Measurements from ENCODE around the gene KIF5A.

Gene KIF5A

DNA sequence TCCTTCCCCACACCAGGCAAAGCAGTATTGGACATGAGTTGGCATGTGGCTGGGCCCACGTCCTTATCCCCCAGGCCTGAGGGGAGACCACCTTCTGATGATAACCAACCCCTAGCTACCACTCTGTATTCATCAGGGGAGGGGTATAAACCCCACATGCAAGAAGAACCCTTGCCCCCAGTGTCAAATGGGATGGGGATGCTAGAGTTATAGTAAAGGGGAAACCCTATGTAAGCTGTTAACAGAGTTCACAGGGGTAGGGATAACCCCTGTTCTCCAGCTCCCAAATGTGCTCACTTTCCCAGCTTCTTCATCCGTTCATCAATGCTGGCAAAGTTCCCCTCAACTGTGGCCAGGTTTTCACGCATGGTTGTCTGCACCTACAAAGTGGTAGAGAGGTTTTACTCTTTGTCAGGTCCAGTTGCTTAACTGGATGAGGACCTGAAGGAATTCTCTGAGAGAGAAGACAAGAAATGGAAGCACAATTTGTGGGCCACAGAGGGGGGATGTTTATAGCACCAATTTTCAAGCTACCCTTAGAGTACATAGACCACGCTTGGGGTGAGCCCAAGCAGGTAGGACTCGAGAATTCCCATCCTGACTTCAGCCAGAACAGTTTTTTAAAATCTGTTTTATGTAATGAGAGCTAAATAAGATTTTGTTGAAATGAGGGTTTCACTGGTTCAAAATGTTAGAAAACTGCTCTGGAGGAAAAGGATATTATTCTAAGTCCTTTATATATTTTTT, 19.3 kb upstream of the KIF5A start:
- H3K4me3 ChIP-seq (ENCODE audit: control insufficient read depth, low read depth, low read length): no peak overlapping the region
- DNase-seq (ENCODE audit: low read depth): no peak
- TF ChIP-seq, protein P1, sequence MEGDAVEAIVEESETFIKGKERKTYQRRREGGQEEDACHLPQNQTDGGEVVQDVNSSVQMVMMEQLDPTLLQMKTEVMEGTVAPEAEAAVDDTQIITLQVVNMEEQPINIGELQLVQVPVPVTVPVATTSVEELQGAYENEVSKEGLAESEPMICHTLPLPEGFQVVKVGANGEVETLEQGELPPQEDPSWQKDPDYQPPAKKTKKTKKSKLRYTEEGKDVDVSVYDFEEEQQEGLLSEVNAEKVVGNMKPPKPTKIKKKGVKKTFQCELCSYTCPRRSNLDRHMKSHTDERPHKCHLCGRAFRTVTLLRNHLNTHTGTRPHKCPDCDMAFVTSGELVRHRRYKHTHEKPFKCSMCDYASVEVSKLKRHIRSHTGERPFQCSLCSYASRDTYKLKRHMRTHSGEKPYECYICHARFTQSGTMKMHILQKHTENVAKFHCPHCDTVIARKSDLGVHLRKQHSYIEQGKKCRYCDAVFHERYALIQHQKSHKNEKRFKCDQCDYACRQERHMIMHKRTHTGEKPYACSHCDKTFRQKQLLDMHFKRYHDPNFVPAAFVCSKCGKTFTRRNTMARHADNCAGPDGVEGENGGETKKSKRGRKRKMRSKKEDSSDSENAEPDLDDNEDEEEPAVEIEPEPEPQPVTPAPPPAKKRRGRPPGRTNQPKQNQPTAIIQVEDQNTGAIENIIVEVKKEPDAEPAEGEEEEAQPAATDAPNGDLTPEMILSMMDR (conservative IDR thresholded peaks at IDR 0.05; ENCODE audit: control insufficient read depth, insufficient read depth, low read depth, low read length): no peak

DNA sequence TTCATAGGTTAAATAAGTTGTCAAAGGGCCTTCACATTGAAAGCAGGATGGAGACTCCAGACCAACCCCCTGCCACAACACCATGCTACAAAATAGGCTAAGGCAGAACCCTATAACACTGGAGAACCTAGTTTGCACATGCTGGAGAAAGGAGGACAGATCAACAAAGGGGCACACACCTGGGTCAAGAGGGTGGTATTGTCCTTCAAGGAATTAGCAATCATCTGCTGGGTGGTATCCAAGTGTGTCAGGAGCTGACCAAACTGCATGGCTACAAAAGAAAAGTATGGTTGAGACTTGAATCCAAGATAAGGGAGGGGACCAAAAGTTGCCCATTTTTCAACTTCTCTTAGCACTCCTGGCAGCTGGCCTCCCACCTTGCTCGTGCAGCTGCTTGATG, 18.0 kb upstream of the KIF5A start:
- DNase-seq (ENCODE audit: low read depth): no peak
- TF ChIP-seq, protein P1 (conservative IDR thresholded peaks at IDR 0.05; ENCODE audit: control insufficient read depth, insufficient read depth, low read depth, low read length): no peak
- no peak overlapping the region for H3K4me3 ChIP-seq (ENCODE audit: control insufficient read depth, low read depth, low read length)

DNA sequence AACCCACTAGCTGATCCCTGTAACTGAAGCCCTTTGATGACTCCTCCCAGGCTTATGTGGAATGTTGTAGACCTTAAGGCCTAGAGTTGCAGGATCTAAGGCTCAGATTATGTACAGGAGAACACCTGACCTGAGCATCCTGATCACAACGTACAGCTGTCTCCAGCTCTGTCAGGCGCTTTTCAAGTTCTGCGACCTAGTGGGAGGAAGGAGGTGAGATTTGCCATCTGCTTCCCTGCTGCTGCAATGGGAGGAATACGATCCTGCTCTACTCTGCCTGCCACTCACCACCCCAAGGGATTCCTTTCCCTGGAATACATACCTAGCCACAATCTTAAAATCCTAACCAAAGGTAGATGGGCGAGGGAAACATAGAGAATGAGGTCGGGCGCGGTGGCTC, 16.7 kb upstream of the KIF5A start:
- TF ChIP-seq, protein P1 (conservative IDR thresholded peaks at IDR 0.05; ENCODE audit: control insufficient read depth, insufficient read depth, low read depth, low read length): no peak
- no peak for DNase-seq (ENCODE audit: low read depth)
- no peak overlapping the region for H3K4me3 ChIP-seq (ENCODE audit: control insufficient read depth, low read depth, low read length)

DNA sequence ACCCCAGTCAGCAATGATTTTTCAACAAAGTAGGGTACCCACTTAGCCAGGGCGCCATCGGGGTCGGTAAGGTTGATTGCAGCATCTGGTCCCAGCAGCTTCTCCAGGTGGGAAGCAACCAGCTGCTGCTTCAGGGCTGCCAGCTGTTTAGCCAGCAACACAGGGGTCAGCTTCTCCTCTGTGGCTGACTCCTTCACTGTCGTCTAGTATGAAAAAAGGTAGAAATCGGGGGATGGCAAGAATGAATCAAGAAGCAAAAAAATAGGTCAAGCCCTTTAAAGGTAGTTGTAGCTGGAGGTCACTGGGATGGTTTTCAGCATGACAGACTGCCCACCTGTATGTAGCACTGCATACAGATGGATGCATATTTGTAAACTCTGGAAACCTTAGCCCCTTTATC, 15.6 kb upstream of the KIF5A start:
- TF ChIP-seq, protein P1 (conservative IDR thresholded peaks at IDR 0.05; ENCODE audit: control insufficient read depth, insufficient read depth, low read depth, low read length): no peak
- no peak overlapping the region for H3K4me3 ChIP-seq (ENCODE audit: control insufficient read depth, low read depth, low read length)
- no peak for DNase-seq (ENCODE audit: low read depth)

DNA sequence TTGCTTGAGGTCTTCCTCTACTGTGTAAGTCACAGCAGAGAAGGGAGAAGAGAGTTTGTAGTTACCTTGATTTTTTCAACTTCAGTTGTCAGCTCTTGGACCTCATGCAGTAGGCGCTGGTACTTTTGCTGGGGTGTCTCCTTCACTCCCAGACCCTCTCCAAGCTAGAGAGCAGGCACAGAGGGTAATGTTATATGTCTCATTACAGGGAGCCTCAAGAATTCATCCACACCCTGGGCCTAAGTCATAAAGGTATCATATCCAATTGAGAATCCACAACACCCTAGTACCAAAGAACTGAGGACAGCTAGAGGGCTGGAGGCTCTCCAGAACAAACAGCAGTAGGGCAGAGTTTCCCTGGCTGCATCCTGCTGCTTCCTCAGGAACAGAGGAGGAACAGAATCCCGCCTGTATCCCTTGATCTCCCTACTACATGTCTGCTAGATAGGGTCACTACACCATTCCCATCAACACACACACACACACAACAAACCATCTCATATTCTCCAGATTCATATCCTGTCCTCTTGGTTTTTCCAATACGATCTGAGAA, 14.8 kb upstream of the KIF5A start:
- no peak overlapping the region for H3K4me3 ChIP-seq (ENCODE audit: control insufficient read depth, low read depth, low read length)
- no peak for DNase-seq (ENCODE audit: low read depth)
- TF ChIP-seq, protein P1 (conservative IDR thresholded peaks at IDR 0.05; ENCODE audit: control insufficient read depth, insufficient read depth, low read depth, low read length): no peak

DNA sequence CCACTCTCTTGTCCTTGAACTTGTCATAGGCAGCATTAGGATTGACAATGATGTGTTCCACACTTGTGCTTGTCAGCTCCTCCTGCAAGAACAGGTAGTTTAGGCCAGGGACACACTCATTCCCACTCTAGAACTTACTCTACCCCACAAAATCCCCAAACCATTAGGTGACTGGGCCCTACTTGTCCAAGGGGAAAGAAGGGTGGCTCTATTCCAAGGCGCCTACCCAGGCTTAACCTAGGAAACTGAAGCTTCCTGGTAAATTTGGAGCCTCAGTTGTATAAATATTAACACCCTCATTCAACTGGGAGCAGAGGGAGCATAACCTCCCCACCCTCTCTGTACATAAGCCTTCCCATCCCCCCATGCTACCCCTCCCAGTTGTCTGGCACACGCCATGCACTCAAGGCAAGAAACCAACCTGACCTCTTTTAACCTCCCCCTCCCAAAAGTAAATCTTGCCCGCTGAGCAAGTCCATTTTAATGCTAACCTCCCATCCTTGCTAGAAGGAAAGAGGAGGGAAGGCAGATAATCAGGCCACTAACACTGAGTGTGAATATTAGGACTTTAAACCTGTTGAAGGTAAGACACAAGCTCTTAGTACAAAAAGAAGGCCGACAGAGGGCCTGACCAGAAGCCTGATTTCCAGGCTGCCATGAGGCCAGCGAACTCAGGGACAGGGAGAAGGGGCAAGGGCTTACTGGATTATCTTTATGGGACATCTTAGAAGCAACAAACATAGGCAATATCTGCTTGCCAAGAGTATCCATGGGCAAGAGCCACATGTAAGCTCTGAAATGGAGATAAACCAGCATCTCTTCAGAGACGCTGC, 13.9 kb upstream of the KIF5A start:
- H3K4me3 ChIP-seq (ENCODE audit: control insufficient read depth, low read depth, low read length): no peak overlapping the region
- TF ChIP-seq, protein P1 (conservative IDR thresholded peaks at IDR 0.05; ENCODE audit: control insufficient read depth, insufficient read depth, low read depth, low read length): no peak

More for the DNA sequence above, 13.9 kb upstream of the KIF5A start:
- no peak for DNase-seq (ENCODE audit: low read depth)

All from fibroblast of mammary gland (primary cell).